GM12878 (cell line): ENCODE data around the gene TIMD4. TPM values are rescaled to one million over a fixed set of nuclear protein-coding genes. Genes with fewer than 3 reads are reported as not detected.
A peak's percentile ranks its signal among the peaks of the same experiment; 100 is the strongest.

Source experiments
- ASH2L ChIP-seq: fragments of 300-600, 200-600 bp; sonication (generic); IDR thresholded peaks from 2 replicates; pipeline ENCODE4 v1.6.1; 2017; ENCODE audit warnings: low read depth, mild to moderate bottlenecking, borderline replicate concordance
- CBX5 ChIP-seq: sonication (generic); IDR thresholded peaks from 2 replicates; pipeline ENCODE4 v1.6.1; 2016; ENCODE audit warnings: low read depth, moderate library complexity, mild to moderate bottlenecking, inconsistent platforms
- EED ChIP-seq: sonication (generic); IDR thresholded peaks from 2 replicates; pipeline ENCODE4 v1.6.1; 2016; ENCODE audit warnings: antibody characterized with exemption, low read depth
- FOS ChIP-seq: IDR thresholded peaks from 3 replicates; pipeline ENCODE4 v1.6.1; 2011; ENCODE audit warnings: borderline replicate concordance; ENCODE audit not compliant: insufficient read length; ENCODE audit errors: extremely low read depth
- FOXK2 ChIP-seq: fragments of 450-650 bp; IDR thresholded peaks from 2 replicates; pipeline ENCODE4 v1.6.1; 2017; ENCODE audit warnings: mild to moderate bottlenecking, moderate library complexity
- LARP7 ChIP-seq: fragments of 450-650 bp; IDR thresholded peaks from 2 replicates; pipeline ENCODE4 v1.6.1; 2017; ENCODE audit warnings: mild to moderate bottlenecking
- MEF2A ChIP-seq: IDR thresholded peaks from 2 replicates; pipeline ENCODE4 v1.6.1; 2011; ENCODE audit warnings: low read depth, mild to moderate bottlenecking, low read length, moderate library complexity; ENCODE audit not compliant: insufficient read depth
- MTA2 ChIP-seq: fragments of 450-650 bp; IDR thresholded peaks from 2 replicates; pipeline ENCODE4 v1.6.1; 2016; ENCODE audit warnings: low read depth, mild to moderate bottlenecking, moderate library complexity
- MXI1 ChIP-seq: fragments of 150-350 bp; IDR thresholded peaks from 2 replicates; pipeline ENCODE4 v1.6.1; 2011; ENCODE audit warnings: low read depth, mild to moderate bottlenecking, inconsistent platforms, low read length, improper control_type of control experiment
- NFIC ChIP-seq: IDR thresholded peaks from 2 replicates; pipeline ENCODE4 v1.6.1; 2012; ENCODE audit warnings: low read depth, mild to moderate bottlenecking, inconsistent platforms, low read length, moderate library complexity
- NR2C1 ChIP-seq: fragments of 450-650 bp; IDR thresholded peaks from 2 replicates; pipeline ENCODE4 v1.6.1; 2017; ENCODE audit warnings: antibody characterized with exemption, mild to moderate bottlenecking, moderate library complexity
- POLR2AphosphoS5 ChIP-seq: IDR thresholded peaks from 2 replicates; pipeline ENCODE4 v1.6.1; 2011; ENCODE audit warnings: mild to moderate bottlenecking, low read length, inconsistent platforms
- RB1 ChIP-seq: fragments of 450-650 bp; formaldehyde crosslinking; IDR thresholded peaks from 2 replicates; pipeline ENCODE4 v1.6.1; 2017; ENCODE audit warnings: mild to moderate bottlenecking, borderline replicate concordance
- RCOR1 ChIP-seq: conservative IDR thresholded peaks from 2 replicates; pipeline ENCODE4 v1.6.1; 2012; ENCODE audit warnings: low read depth, low read length, improper control_type of control experiment
- SIN3A ChIP-seq: IDR thresholded peaks from 2 replicates; pipeline ENCODE4 v1.6.1; 2012; ENCODE audit warnings: low read depth, low read length, improper control_type of control experiment
- SP1 ChIP-seq: IDR thresholded peaks from one replicate; pipeline ENCODE4 v1.6.1; 2011; ENCODE audit warnings: low read depth, low read length
- SUPT20H ChIP-seq: IDR thresholded peaks from 2 replicates; pipeline ENCODE4 v1.6.1; 2011; ENCODE audit warnings: low read depth, mild to moderate bottlenecking, low read length, moderate library complexity, borderline replicate concordance; ENCODE audit not compliant: control insufficient read depth
- YBX1 ChIP-seq: fragments of 450-650 bp; IDR thresholded peaks from 2 replicates; pipeline ENCODE4 v1.6.1; 2016; ENCODE audit warnings: antibody characterized with exemption
- ZNF24 ChIP-seq: fragments of 450-650 bp; IDR thresholded peaks from 2 replicates; pipeline ENCODE4 v1.6.1; 2017; ENCODE audit warnings: antibody characterized with exemption, mild to moderate bottlenecking
- polyA plus RNA-seq, 11 experiments: library from polyadenylated mRNA; depleted of rRNA in 4 of 11; unstranded in 6 of 11; stranded (reverse) in 5 of 11; fragments of >200 nt; fragmentation: Nextera tagmentation in 4 of 11; fragmentation: Illumina TruSeq in 1 of 11; extraction: Ambion mirVana in 4 of 11; extraction: Trizol in 1 of 11; gene quantifications; 1 replicate in 1 of 11; 2 replicates in 10 of 11; pipeline versions ENCODE4 v1.2.1 to v1.2.3, GENCODE V29; 2011 to 2016; ENCODE audit warnings: inconsistent platforms in 2 of 11, missing spikeins in 2 of 11, low read depth in 1 of 11
- total RNA-seq, 4 experiments: library from RNA; depleted of rRNA in 3 of 4; stranded (reverse); fragments of >200 nt in 3 of 4; fragmentation: Illumina TruSeq in 1 of 4; extraction: Trizol in 1 of 4; gene quantifications; 2 replicates each; pipeline versions ENCODE4 v1.2.1 to v1.2.3, GENCODE V29; 2013 to 2021
- TF ChIP-seq, protein P1 (sequence below): IDR thresholded peaks from 2 replicates; pipeline ENCODE4 v1.6.1; 2012; ENCODE audit warnings: low read length, inconsistent platforms
- TF ChIP-seq, protein P2 (sequence below): fragments of 450-650 bp; formaldehyde crosslinking; IDR thresholded peaks from 2 replicates; pipeline ENCODE4 v1.4.0; 2020; ENCODE audit warnings: mild to moderate bottlenecking, moderate library complexity
- TF ChIP-seq, protein P3 (sequence below): fragments of 450-650 bp; IDR thresholded peaks from 2 replicates; pipeline ENCODE4 v1.6.1; 2016; ENCODE audit warnings: mild to moderate bottlenecking, moderate library complexity, borderline replicate concordance

The TIMD4 gene
- total and polyA plus RNA-seq, 10 of the 15 experiments (the other 5 are each of a cell fraction or from before 2014, with no cell fraction given), result 1.3 to 15.4 (median 5.3) TPM

DNA sequence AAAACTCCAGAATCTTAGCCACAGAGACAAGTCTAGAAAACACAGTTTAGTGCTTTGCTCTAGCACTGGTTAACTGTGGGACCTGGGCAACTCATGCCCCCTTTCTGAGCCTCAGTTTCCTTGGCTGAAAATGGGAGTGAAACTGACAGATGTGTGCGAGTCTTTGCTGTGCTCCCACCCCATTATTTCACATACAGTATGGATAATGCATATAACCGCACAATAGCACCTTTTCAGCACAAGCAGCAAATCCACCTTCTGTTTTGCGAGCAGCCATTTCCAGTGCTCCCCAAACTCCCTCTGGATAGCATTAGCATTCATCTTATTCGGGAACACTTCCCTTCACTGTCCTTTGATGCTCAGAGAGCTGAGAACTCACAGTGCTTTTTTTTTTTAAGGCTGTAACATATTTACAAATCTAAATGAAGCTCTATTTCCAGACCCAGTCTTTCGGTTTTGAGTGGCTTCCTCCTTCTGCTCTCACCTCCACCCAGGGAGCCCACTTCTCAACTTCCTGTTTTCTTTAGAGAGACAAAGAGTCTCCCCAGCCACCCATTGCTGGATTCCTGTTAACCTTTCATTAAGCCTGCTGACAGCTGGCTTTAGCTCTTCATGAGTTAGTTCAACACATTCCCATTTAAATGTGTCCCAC lies 49.2 kb downstream of the TIMD4 start (continued):
- TF ChIP-seq, protein P1, sequence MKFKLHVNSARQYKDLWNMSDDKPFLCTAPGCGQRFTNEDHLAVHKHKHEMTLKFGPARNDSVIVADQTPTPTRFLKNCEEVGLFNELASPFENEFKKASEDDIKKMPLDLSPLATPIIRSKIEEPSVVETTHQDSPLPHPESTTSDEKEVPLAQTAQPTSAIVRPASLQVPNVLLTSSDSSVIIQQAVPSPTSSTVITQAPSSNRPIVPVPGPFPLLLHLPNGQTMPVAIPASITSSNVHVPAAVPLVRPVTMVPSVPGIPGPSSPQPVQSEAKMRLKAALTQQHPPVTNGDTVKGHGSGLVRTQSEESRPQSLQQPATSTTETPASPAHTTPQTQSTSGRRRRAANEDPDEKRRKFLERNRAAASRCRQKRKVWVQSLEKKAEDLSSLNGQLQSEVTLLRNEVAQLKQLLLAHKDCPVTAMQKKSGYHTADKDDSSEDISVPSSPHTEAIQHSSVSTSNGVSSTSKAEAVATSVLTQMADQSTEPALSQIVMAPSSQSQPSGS, result no peak
- TF ChIP-seq RCOR1 (no peak), EED (peak; percentile 61; the same call in 1 of the 2 replicates), CBX5 (no peak), RB1 (no peak), SUPT20H (no peak), ZNF24 (no peak), ASH2L (no peak), POLR2AphosphoS5 (no peak; the same call in 1 of the 2 replicates), MTA2 (peak; percentile 58), LARP7 (no peak), NR2C1 (no peak), SIN3A (no peak), MXI1 (no peak), SP1 (no peak), MEF2A (no peak), FOXK2 (no peak), FOS (no peak), NFIC (peak; percentile 17; the same call in 1 of the 2 replicates), YBX1 (no peak)
- TF ChIP-seq, protein P2, sequence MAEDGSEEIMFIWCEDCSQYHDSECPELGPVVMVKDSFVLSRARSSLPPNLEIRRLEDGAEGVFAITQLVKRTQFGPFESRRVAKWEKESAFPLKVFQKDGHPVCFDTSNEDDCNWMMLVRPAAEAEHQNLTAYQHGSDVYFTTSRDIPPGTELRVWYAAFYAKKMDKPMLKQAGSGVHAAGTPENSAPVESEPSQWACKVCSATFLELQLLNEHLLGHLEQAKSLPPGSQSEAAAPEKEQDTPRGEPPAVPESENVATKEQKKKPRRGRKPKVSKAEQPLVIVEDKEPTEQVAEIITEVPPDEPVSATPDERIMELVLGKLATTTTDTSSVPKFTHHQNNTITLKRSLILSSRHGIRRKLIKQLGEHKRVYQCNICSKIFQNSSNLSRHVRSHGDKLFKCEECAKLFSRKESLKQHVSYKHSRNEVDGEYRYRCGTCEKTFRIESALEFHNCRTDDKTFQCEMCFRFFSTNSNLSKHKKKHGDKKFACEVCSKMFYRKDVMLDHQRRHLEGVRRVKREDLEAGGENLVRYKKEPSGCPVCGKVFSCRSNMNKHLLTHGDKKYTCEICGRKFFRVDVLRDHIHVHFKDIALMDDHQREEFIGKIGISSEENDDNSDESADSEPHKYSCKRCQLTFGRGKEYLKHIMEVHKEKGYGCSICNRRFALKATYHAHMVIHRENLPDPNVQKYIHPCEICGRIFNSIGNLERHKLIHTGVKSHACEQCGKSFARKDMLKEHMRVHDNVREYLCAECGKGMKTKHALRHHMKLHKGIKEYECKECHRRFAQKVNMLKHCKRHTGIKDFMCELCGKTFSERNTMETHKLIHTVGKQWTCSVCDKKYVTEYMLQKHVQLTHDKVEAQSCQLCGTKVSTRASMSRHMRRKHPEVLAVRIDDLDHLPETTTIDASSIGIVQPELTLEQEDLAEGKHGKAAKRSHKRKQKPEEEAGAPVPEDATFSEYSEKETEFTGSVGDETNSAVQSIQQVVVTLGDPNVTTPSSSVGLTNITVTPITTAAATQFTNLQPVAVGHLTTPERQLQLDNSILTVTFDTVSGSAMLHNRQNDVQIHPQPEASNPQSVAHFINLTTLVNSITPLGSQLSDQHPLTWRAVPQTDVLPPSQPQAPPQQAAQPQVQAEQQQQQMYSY (CRISPR knock-in tag), result no peak
- TF ChIP-seq, protein P3, sequence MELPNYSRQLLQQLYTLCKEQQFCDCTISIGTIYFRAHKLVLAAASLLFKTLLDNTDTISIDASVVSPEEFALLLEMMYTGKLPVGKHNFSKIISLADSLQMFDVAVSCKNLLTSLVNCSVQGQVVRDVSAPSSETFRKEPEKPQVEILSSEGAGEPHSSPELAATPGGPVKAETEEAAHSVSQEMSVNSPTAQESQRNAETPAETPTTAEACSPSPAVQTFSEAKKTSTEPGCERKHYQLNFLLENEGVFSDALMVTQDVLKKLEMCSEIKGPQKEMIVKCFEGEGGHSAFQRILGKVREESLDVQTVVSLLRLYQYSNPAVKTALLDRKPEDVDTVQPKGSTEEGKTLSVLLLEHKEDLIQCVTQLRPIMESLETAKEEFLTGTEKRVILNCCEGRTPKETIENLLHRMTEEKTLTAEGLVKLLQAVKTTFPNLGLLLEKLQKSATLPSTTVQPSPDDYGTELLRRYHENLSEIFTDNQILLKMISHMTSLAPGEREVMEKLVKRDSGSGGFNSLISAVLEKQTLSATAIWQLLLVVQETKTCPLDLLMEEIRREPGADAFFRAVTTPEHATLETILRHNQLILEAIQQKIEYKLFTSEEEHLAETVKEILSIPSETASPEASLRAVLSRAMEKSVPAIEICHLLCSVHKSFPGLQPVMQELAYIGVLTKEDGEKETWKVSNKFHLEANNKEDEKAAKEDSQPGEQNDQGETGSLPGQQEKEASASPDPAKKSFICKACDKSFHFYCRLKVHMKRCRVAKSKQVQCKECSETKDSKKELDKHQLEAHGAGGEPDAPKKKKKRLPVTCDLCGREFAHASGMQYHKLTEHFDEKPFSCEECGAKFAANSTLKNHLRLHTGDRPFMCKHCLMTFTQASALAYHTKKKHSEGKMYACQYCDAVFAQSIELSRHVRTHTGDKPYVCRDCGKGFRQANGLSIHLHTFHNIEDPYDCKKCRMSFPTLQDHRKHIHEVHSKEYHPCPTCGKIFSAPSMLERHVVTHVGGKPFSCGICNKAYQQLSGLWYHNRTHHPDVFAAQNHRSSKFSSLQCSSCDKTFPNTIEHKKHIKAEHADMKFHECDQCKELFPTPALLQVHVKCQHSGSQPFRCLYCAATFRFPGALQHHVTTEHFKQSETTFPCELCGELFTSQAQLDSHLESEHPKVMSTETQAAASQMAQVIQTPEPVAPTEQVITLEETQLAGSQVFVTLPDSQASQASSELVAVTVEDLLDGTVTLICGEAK, result no peak; the same call in 1 of the 2 replicates
